ENCODE measurements around the gene MICU1. TPM values are rescaled to one million over a fixed set of nuclear protein-coding genes. Genes with fewer than 3 reads are reported as not detected.

The MICU1 gene
- total RNA-seq, 1 experiment from 2014 or later: 70.5 TPM

DNA sequence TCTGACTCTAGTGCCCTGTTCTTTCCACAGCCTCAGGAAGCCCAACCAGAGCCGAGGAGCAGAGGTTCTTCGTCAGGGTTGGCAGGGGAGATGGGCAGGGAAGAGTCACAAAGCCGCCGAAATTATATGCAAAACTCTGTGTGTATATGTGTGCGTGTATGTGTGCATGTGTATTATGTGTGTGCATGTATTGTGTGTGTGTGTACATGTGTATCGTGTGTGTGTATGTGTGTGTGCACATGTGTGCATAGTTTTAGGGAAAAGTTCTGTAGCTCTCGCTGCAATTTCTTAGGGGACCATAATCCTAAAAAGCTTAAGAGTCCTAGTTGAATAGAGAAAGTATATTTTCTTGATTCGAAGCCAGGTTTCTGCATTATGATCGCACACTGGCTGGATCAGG, 288.2 kb downstream of the MICU1 start:
- H3K27me3 ChIP-seq (ENCODE audit: insufficient read depth, low read depth): no peaks in the 10 kb centered on the region
- H2AFZ ChIP-seq: no peak overlapping the region
- peaks cover 23% of the 10 kb centered on the region for H3K36me3 ChIP-seq (ENCODE audit: low read depth)
- no TSS peak for BruUV-seq (replicated peaks)
- intact Hi-C loops (cut with micrococcal nuclease; ENCODE audit: unreplicated experiment): loop anchor here (1.0 to 10.0 kb wide), 4 partner anchors 211 to 1023 kb away; partner anchors contain the start of gene SLC29A3
- no peaks in the 10 kb centered on the region for H4K20me1 ChIP-seq (ENCODE audit: insufficient read depth)
- ChIA-PET CTCF (interaction anchor here (0.5 to 1.2 kb wide), 8 partner anchors 50 to 523 kb away, joined by 3 to 7 read pairs (median 4); no protein-coding TSS in a partner anchor), POLR2A (ENCODE audit: unreplicated experiment) (interaction anchor here (0.6 to 0.7 kb wide), 3 partner anchors 12 to 389 kb away, joined by 4 to 6 read pairs (median 4); no protein-coding TSS in a partner anchor)
- TF ChIP-seq EZH2 (IDR thresholded peaks at IDR 0.05; ENCODE audit: low read depth): no peak
- TF ChIP-seq, protein P1, sequence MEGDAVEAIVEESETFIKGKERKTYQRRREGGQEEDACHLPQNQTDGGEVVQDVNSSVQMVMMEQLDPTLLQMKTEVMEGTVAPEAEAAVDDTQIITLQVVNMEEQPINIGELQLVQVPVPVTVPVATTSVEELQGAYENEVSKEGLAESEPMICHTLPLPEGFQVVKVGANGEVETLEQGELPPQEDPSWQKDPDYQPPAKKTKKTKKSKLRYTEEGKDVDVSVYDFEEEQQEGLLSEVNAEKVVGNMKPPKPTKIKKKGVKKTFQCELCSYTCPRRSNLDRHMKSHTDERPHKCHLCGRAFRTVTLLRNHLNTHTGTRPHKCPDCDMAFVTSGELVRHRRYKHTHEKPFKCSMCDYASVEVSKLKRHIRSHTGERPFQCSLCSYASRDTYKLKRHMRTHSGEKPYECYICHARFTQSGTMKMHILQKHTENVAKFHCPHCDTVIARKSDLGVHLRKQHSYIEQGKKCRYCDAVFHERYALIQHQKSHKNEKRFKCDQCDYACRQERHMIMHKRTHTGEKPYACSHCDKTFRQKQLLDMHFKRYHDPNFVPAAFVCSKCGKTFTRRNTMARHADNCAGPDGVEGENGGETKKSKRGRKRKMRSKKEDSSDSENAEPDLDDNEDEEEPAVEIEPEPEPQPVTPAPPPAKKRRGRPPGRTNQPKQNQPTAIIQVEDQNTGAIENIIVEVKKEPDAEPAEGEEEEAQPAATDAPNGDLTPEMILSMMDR (conservative IDR thresholded peaks at IDR 0.05): no peak
- H3K27ac ChIP-seq: no peak overlapping the region
- H3K9me3 ChIP-seq (ENCODE audit: insufficient read depth, low read depth): no peaks in the 10 kb centered on the region; the same call in 1 of the 2 replicates
- peaks cover 16% of the 10 kb centered on the region for H3K4me1 ChIP-seq (replicated peaks; ENCODE audit: insufficient read depth)
- no peak overlapping the region for H3K4me2 ChIP-seq
- no peak for DNase-seq
- peaks cover 36% of the 10 kb centered on the region for H3F3A ChIP-seq (ENCODE audit: insufficient read depth, low read depth)
- no peak overlapping the region for H3K4me3 ChIP-seq
- no peaks in the 10 kb centered on the region for H3K79me2 ChIP-seq (ENCODE audit: low read depth)
- no peaks in the 10 kb centered on the region for H3K9me2 ChIP-seq (ENCODE audit: insufficient read depth)

DNA sequence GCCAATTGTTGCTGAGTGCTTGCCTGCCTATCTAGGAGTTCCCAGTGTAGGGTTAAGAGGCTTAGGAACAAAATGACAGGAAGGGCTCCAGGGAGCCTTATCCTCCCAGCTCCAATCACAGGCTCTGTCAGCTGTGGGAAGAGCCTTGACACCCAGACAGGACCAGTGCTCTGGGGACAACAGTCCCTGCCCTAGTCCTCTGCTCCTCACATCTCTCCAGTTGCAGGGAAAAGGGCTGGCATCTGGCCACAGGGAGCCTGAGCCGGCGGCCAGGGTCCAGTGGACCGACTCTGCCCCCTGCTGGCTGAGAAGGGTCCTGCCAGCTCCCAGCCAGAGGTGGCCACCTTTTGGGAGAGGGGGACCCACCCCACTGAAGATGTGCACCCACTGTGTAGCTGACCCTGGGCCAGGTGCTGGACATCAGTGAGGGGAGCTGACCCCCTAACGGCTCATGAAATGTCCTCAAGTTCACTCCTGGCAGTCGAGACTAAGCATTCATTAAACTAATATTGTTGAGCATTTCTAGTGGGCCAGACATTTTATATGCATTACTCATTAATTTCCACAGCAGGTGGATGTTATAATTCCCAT, 288.7 kb downstream of the MICU1 start:
- intact Hi-C loops (cut with micrococcal nuclease; ENCODE audit: unreplicated experiment): loop anchor here (1.0 to 10.0 kb wide), 4 partner anchors 211 to 1022 kb away; partner anchors contain the start of gene SLC29A3
- Histone ChIP-seq H3K4me1 (replicated peaks; ENCODE audit: insufficient read depth) (peaks cover 22% of the 10 kb centered on the region), H3K9me2 (ENCODE audit: insufficient read depth) (no peaks in the 10 kb centered on the region), H3K9me3 (ENCODE audit: insufficient read depth, low read depth) (no peaks in the 10 kb centered on the region; the same call in 1 of the 2 replicates), H4K20me1 (ENCODE audit: insufficient read depth) (no peaks in the 10 kb centered on the region), H3K27ac (no peak overlapping the region), H3K79me2 (ENCODE audit: low read depth) (no peaks in the 10 kb centered on the region), H2AFZ (no peak overlapping the region), H3F3A (ENCODE audit: insufficient read depth, low read depth) (peaks cover 36% of the 10 kb centered on the region), H3K36me3 (ENCODE audit: low read depth) (peaks cover 23% of the 10 kb centered on the region), H3K4me2 (peak overlapping the region; percentile 34), H3K27me3 (ENCODE audit: insufficient read depth, low read depth) (no peaks in the 10 kb centered on the region), H3K4me3 (no peak overlapping the region)
- BruUV-seq (replicated peaks): no TSS peak
- DNase-seq: peak; percentile 52 to 84
- CTCF ChIA-PET: interaction anchor here (0.5 to 1.2 kb wide), 5 partner anchors 114 to 523 kb away, joined by 3 to 7 read pairs (median 3); no protein-coding TSS in a partner anchor
- POLR2A ChIA-PET (ENCODE audit: unreplicated experiment): interaction anchor here (0.6 to 0.7 kb wide), 2 partner anchors 64 to 388 kb away, joined by 4 read pairs; no protein-coding TSS in a partner anchor
- TF ChIP-seq EZH2 (IDR thresholded peaks at IDR 0.05; ENCODE audit: low read depth): no peak
- TF ChIP-seq, protein P1 (conservative IDR thresholded peaks at IDR 0.05): peak; percentile 99

DNA sequence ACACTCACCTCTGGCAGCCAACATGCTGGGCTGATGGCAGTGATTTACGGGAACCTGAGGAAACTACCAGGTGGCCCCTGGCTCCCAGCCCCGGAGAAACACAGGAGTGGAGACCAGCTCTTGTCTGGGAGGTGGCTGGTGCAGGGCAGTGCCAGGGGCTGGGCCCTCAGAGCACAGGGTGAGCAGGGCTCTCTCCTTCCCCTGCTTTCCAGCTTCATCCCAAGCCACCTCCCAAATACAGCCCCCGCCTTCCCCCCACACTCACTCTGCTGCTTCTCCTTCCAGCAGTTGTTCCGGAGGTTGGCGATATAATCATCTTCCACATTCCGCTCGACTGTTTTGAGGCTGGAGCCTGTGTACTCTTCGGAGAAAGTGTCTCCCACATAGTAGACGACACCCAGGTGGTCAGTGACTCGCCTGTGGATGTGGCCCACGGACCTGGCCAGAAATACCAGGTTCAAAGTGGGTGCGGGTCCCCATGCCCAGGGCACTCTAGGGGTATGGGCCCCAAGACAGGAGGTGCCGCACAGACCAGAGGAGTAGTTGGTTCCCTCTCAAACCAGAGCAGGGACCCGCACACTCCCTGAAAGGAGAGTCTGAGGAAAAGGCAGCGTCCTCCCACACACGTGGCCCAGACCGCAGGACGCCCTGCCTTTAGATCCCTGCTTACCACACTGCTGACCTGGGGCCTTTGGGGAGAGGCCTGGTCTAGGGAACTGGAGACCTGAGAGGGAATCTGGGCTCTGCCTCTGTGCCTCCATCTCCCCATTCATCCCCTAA, 289.4 kb downstream of the MICU1 start:
- peaks cover 23% of the 10 kb centered on the region for H3K36me3 ChIP-seq (ENCODE audit: low read depth)
- H3K9me3 ChIP-seq (ENCODE audit: insufficient read depth, low read depth): no peaks in the 10 kb centered on the region; the same call in 1 of the 2 replicates
- H3K4me2 ChIP-seq: peak overlapping the region; percentile 34
- intact Hi-C loops (cut with micrococcal nuclease; ENCODE audit: unreplicated experiment): loop anchor here (1.0 to 10.0 kb wide), 4 partner anchors 210 to 1022 kb away; partner anchors contain the start of gene SLC29A3
- no peaks in the 10 kb centered on the region for H3K79me2 ChIP-seq (ENCODE audit: low read depth)
- no peak for DNase-seq
- TF ChIP-seq EZH2 (IDR thresholded peaks at IDR 0.05; ENCODE audit: low read depth): no peak
- TF ChIP-seq, protein P1 (conservative IDR thresholded peaks at IDR 0.05): no peak
- no peaks in the 10 kb centered on the region for H4K20me1 ChIP-seq (ENCODE audit: insufficient read depth)
- H3K9me2 ChIP-seq (ENCODE audit: insufficient read depth): no peaks in the 10 kb centered on the region
- H3K27ac ChIP-seq: no peak overlapping the region
- H3K4me1 ChIP-seq (replicated peaks; ENCODE audit: insufficient read depth): peaks cover 25% of the 10 kb centered on the region
- H3F3A ChIP-seq (ENCODE audit: insufficient read depth, low read depth): peaks cover 39% of the 10 kb centered on the region
- no TSS peak for BruUV-seq (replicated peaks)
- ChIA-PET POLR2A (ENCODE audit: unreplicated experiment) (interaction anchor here (0.6 kb wide), 1 partner anchor 62 kb away, joined by 3 read pairs; no protein-coding TSS in a partner anchor), CTCF (interaction anchor here (0.5 to 1.1 kb wide), 5 partner anchors 288 to 524 kb away, joined by 3 to 7 read pairs (median 3); no protein-coding TSS in a partner anchor)
- H3K27me3 ChIP-seq (ENCODE audit: insufficient read depth, low read depth): no peaks in the 10 kb centered on the region
- no peak overlapping the region for H3K4me3 ChIP-seq
- no peak overlapping the region for H2AFZ ChIP-seq

Measured in PC-9 (cell line).